ENCODE measurements around the gene S100A8.
"Not testable (repeated sequence)": the region's sequence is repeated elsewhere in the genome, so short reads cannot be mapped to it uniquely, and the experiment has no call there.

Gene S100A8
- long read RNA-seq, donor 1, transcript S100A8-202 (3 exons, 523 nt): major isoform, 11 of 21 reads
- long read RNA-seq, donor 1, transcript S100A8-203 (2 exons, 717 nt): minor isoform, 10 of 21 reads
- long read RNA-seq, donor 1, partial matches to known transcripts: 0 of 21 reads
- long read RNA-seq, donor 1, other reads (novel, unspliced or antisense): 0 of 21 reads
- long read RNA-seq, donor 2, transcript S100A8-202 (3 exons, 523 nt): major isoform, 9 of 14 reads
- long read RNA-seq, donor 2, transcript S100A8-203 (2 exons, 717 nt): minor isoform, 5 of 14 reads
- long read RNA-seq, donor 2, partial matches to known transcripts: 0 of 14 reads
- long read RNA-seq, donor 2, other reads (novel, unspliced or antisense): 0 of 14 reads
- long read RNA-seq, donor 3, transcript S100A8-202 (3 exons, 523 nt): major isoform, 8 of 10 reads
- long read RNA-seq, donor 3, partial matches to known transcripts: 0 of 10 reads
- long read RNA-seq, donor 3, other reads (novel, unspliced or antisense): 0 of 10 reads
- long read RNA-seq, donor 4, transcript S100A8-203 (2 exons, 717 nt): major isoform, 5 of 9 reads
- long read RNA-seq, donor 4, partial matches to known transcripts: 0 of 9 reads
- long read RNA-seq, donor 4, other reads (novel, unspliced or antisense): 0 of 9 reads
- long read RNA-seq, donor 5, transcript S100A8-202 (3 exons, 523 nt): major isoform, 8 of 11 reads
- long read RNA-seq, donor 5, partial matches to known transcripts: 0 of 11 reads
- long read RNA-seq, donor 5, other reads (novel, unspliced or antisense): 0 of 11 reads
- long read RNA-seq, donor 6, transcript S100A8-203 (2 exons, 717 nt): major isoform, 11 of 21 reads
- long read RNA-seq, donor 6, transcript S100A8-202 (3 exons, 523 nt): minor isoform, 10 of 21 reads
- long read RNA-seq, donor 6, partial matches to known transcripts: 0 of 21 reads
- long read RNA-seq, donor 6, other reads (novel, unspliced or antisense): 0 of 21 reads
- long read RNA-seq, donor 7, transcript S100A8-203 (2 exons, 717 nt): minor isoform, 7 of 16 reads
- long read RNA-seq, donor 7, transcript S100A8-202 (3 exons, 523 nt): major isoform, 9 of 16 reads
- long read RNA-seq, donor 7, partial matches to known transcripts: 0 of 16 reads
- long read RNA-seq, donor 7, other reads (novel, unspliced or antisense): 0 of 16 reads
- long read RNA-seq, donor 8, partial matches to known transcripts: 0 of 7 reads
- long read RNA-seq, donor 8, other reads (novel, unspliced or antisense): 0 of 7 reads

- DNase-seq: no peak
These were observed at the start of gene S100A8 for GRCh38 chr1:153390938-153391710. TSS of gene S100A8 (minus strand) at chr1:153391073. CDS start at chr1:153390535, 538 bp downstream.

GRCh38 chr1:153439273-153439672 lies 48.4 kb upstream of the S100A8 start:
- no peak for DNase-seq

- DNase-seq: no peak
These were observed 47.7 kb upstream of the S100A8 start for GRCh38 chr1:153438599-153438998.

GRCh38 chr1:153437236-153437635 lies 46.4 kb upstream of the S100A8 start:
- DNase-seq: no peak

- DNase-seq: no peak
These were observed 44.0 kb upstream of the S100A8 start for GRCh38 chr1:153434746-153435455.

GRCh38 chr1:153432874-153433681 lies 42.2 kb upstream of the S100A8 start:
- no peak for DNase-seq

- DNase-seq: no peak
These were observed 41.1 kb upstream of the S100A8 start for GRCh38 chr1:153431928-153432327.

- DNase-seq: no peak
These were observed 40.6 kb upstream of the S100A8 start for GRCh38 chr1:153431427-153431826.

GRCh38 chr1:153431002-153431401 lies 40.1 kb upstream of the S100A8 start:
- no peak for DNase-seq

- no peak for DNase-seq
These were observed 39.7 kb upstream of the S100A8 start for GRCh38 chr1:153430561-153430960.

GRCh38 chr1:153430166-153430553 lies 39.3 kb upstream of the S100A8 start:
- no peak for DNase-seq

GRCh38 chr1:153429266-153430165 lies 38.6 kb upstream of the S100A8 start:
- DNase-seq: no peak

GRCh38 chr1:153428791-153429190 lies 37.9 kb upstream of the S100A8 start:
- no peak for DNase-seq

GRCh38 chr1:153428073-153428638 lies 37.3 kb upstream of the S100A8 start:
- no peak for DNase-seq

GRCh38 chr1:153426809-153427208 lies 35.9 kb upstream of the S100A8 start:
- no peak for DNase-seq

GRCh38 chr1:153422450-153423068 lies 31.7 kb upstream of the S100A8 start:
- DNase-seq: peak; percentile 58

GRCh38 chr1:153420306-153420705 lies 29.4 kb upstream of the S100A8 start:
- DNase-seq: no peak

- DNase-seq: not testable (repeated sequence)
These were observed 28.5 kb upstream of the S100A8 start for GRCh38 chr1:153419436-153419793.

All from right kidney (tissue), 9 donors.